Measurements from ENCODE around the gene PITX1. TPM values are rescaled to one million over a fixed set of nuclear protein-coding genes. Genes with fewer than 3 reads are reported as not detected.

The PITX1 gene
- total and polyA plus RNA-seq, 11 donors = 0.03 to 0.39 TPM; not detected in 9

- peak overlapping the region in 5 of 12 donors; percentile 28 to 54 (median 42) for H3K4me3 ChIP-seq
- no peak for TF ChIP-seq POLR2A (IDR thresholded peaks at IDR 0.05)
- TF ChIP-seq, protein P1, sequence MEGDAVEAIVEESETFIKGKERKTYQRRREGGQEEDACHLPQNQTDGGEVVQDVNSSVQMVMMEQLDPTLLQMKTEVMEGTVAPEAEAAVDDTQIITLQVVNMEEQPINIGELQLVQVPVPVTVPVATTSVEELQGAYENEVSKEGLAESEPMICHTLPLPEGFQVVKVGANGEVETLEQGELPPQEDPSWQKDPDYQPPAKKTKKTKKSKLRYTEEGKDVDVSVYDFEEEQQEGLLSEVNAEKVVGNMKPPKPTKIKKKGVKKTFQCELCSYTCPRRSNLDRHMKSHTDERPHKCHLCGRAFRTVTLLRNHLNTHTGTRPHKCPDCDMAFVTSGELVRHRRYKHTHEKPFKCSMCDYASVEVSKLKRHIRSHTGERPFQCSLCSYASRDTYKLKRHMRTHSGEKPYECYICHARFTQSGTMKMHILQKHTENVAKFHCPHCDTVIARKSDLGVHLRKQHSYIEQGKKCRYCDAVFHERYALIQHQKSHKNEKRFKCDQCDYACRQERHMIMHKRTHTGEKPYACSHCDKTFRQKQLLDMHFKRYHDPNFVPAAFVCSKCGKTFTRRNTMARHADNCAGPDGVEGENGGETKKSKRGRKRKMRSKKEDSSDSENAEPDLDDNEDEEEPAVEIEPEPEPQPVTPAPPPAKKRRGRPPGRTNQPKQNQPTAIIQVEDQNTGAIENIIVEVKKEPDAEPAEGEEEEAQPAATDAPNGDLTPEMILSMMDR (IDR thresholded peaks at IDR 0.05) = no peak
- ATAC-seq = no peak
- no peaks in the 10 kb centered on the region for H3K36me3 ChIP-seq
- peak in 1 of 5 donors; percentile 31 for DNase-seq
- peaks cover 11 to 61% (median 22%) of the 10 kb centered on the region in 12 donors for H3K4me1 ChIP-seq
- no peaks in the 10 kb centered on the region for H3K9me3 ChIP-seq
- H3K27me3 ChIP-seq = peaks cover 83 to 100% (median 93%) of the 10 kb centered on the region in 9 donors
- intact Hi-C loops (cut with DNase I) = no loop called here
- WGBS, 4 donors = 16 to 29% (median 26%) methylated on average over 15 of the region's 15 CpGs
- no peak overlapping the region for H3K27ac ChIP-seq
Observed at GRCh38 chr5:135031813-135032694, 2.0 kb downstream of the PITX1 start.

GRCh38 chr5:135030956-135031812, 2.8 kb downstream of the PITX1 start:
- ATAC-seq = peak in 1 of 4 donors; percentile 18
- peaks cover 76 to 100% (median 92%) of the 10 kb centered on the region in 9 donors for H3K27me3 ChIP-seq
- intact Hi-C loops (cut with DNase I) = no loop called here

DNA sequence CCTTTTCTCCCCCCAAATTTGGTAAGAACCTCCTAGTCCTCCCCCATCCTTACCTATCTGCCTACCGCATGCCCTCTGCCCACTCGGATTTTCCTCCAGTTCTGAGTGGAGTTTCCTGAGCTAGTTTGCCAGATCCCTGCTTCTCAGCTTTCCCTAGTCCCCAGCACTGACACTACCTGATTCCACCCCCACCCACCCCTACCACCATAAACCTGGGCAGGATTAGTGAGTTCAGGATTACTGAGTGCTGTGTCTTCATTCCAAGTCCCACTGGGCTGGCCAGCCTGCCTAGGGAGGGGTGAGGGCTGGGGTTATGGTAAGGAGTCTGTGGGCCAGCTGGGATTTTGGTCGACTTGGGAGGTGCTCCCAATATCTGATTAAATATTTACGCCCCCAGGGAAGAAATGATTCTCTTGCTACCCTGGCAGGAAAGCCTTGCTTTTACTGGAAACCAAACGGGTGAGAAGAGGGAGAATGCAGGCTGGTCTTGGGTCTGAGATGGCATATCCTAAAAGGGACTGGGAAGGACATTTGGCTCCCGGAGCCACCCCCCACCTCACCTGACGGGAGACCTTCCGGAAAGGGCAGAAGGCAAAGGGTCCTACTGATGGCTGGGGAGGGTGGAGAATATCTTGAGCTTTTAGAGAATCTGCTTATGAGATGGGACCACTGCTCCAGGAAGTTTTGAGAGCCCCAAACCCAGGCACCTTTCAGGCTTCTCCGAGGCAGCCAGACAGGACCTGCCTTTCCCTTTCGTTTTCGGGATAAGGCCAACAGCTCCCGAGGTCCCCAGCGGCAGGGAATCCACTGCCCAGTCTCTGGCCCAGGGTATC, 3.7 kb downstream of the PITX1 start:
- Histone ChIP-seq H3K27ac (no peak overlapping the region), H3K27me3 (peaks cover 74 to 100% (median 92%) of the 10 kb centered on the region in 9 donors), H3K4me1 (peaks cover 11 to 61% (median 22%) of the 10 kb centered on the region in 12 donors), H3K36me3 (no peaks in the 10 kb centered on the region), H3K4me3 (peak overlapping the region in 11 of 12 donors; percentile 6 to 48 (median 37)), H3K9me3 (no peaks in the 10 kb centered on the region)
- intact Hi-C loops (cut with DNase I) = no loop called here
- peak in 1 of 4 donors; percentile 5 for ATAC-seq
- DNase-seq = peak in 1 of 5 donors; percentile 48
- no peak for TF ChIP-seq POLR2A (IDR thresholded peaks at IDR 0.05)
- 6 to 8% (median 7%) methylated on average over 10 to 13 of the region's 13 CpGs for whole genome bisulfite sequencing, 4 donors

More at GRCh38 chr5:135030956-135031812, 2.8 kb downstream of the PITX1 start:
- WGBS, 4 donors = 6 to 8% (median 7%) methylated on average over 24 to 57 of the region's 57 CpGs
- peak in 1 of 5 donors; percentile 48 for DNase-seq
- TF ChIP-seq, protein P1 (IDR thresholded peaks at IDR 0.05) = no peak
- TF ChIP-seq POLR2A (IDR thresholded peaks at IDR 0.05) = no peak
- Histone ChIP-seq H3K4me3 (peak overlapping the region in 11 of 12 donors; percentile 6 to 48 (median 37)), H3K9me3 (no peaks in the 10 kb centered on the region), H3K4me1 (peaks cover 11 to 61% (median 22%) of the 10 kb centered on the region in 12 donors), H3K27ac (no peak overlapping the region), H3K36me3 (no peaks in the 10 kb centered on the region)
